ENCODE measurements around the gene FAM13A. TPM values are rescaled to one million over a fixed set of nuclear protein-coding genes. Genes with fewer than 3 reads are reported as not detected.

FAM13A gene
- total RNA-seq, 1 experiment from 2014 or later: 6.5 TPM

GRCh38 chr4:88843067-88843685 lies 213.8 kb downstream of the FAM13A start:
- no peak for DNase-seq (ENCODE audit: low read depth)

GRCh38 chr4:88841635-88842034 lies 215.3 kb downstream of the FAM13A start:
- no peak for DNase-seq (ENCODE audit: low read depth)

GRCh38 chr4:88836216-88836615 lies 220.8 kb downstream of the FAM13A start:
- no peak for DNase-seq (ENCODE audit: low read depth)

- DNase-seq (ENCODE audit: low read depth): no peak
Observed at GRCh38 chr4:88831031-88831430, 226.0 kb downstream of the FAM13A start.

GRCh38 chr4:88830598-88830997 lies 226.4 kb downstream of the FAM13A start:
- DNase-seq (ENCODE audit: low read depth): no peak

- no peak for DNase-seq (ENCODE audit: low read depth)
Observed at GRCh38 chr4:88828842-88829571, 228.0 kb downstream of the FAM13A start.

- no peak for DNase-seq (ENCODE audit: low read depth)
Observed at GRCh38 chr4:88827442-88827841, 229.5 kb downstream of the FAM13A start.

GRCh38 chr4:88826771-88827170 lies 230.2 kb downstream of the FAM13A start:
- no peak for DNase-seq (ENCODE audit: low read depth)

GRCh38 chr4:88825931-88826330 lies 231.1 kb downstream of the FAM13A start:
- DNase-seq (ENCODE audit: low read depth): no peak

- peak; percentile 80 for DNase-seq (ENCODE audit: low read depth)
Observed at GRCh38 chr4:88823058-88823919, 233.7 kb downstream of the FAM13A start.

- no peak for DNase-seq (ENCODE audit: low read depth)
Observed at GRCh38 chr4:88822034-88822789, 234.8 kb downstream of the FAM13A start.

GRCh38 chr4:88821522-88821921 lies 235.5 kb downstream of the FAM13A start:
- DNase-seq (ENCODE audit: low read depth): no peak

GRCh38 chr4:88820698-88821415 lies 236.1 kb downstream of the FAM13A start:
- no peak for DNase-seq (ENCODE audit: low read depth)

GRCh38 chr4:88819818-88820697 lies 236.9 kb downstream of the FAM13A start:
- no peak for DNase-seq (ENCODE audit: low read depth)

GRCh38 chr4:88818631-88819470 lies 238.1 kb downstream of the FAM13A start:
- DNase-seq (ENCODE audit: low read depth): peak; percentile 24

- no peak for DNase-seq (ENCODE audit: low read depth)
Observed at GRCh38 chr4:88817740-88818139, 239.2 kb downstream of the FAM13A start.

- DNase-seq (ENCODE audit: low read depth): no peak
Observed at GRCh38 chr4:88816360-88816759, 240.6 kb downstream of the FAM13A start.

- DNase-seq (ENCODE audit: low read depth): no peak
Observed at GRCh38 chr4:88814043-88814617, 242.9 kb downstream of the FAM13A start.

GRCh38 chr4:88813013-88813412 lies 244.0 kb downstream of the FAM13A start:
- DNase-seq (ENCODE audit: low read depth): no peak

All from Daoy (cell line).